Stimulated activated CD4-positive, alpha-beta T cell treated with anti-CD3 and anti-CD28 coated beads, Interleukin-4, amount 100 ng/mL, for 4 hours (primary cell): ENCODE measurements around the gene GET4.
"Not testable (repeated sequence)": the region's sequence is repeated elsewhere in the genome, so short reads cannot be mapped to it uniquely, and the experiment has no call there.

ENCODE experiments used
- DNase-seq, 2 experiments: peaks; one replicate each; pipeline ENCODE4 v3.0.0-alpha.2; 2020

GET4 gene

DNA sequence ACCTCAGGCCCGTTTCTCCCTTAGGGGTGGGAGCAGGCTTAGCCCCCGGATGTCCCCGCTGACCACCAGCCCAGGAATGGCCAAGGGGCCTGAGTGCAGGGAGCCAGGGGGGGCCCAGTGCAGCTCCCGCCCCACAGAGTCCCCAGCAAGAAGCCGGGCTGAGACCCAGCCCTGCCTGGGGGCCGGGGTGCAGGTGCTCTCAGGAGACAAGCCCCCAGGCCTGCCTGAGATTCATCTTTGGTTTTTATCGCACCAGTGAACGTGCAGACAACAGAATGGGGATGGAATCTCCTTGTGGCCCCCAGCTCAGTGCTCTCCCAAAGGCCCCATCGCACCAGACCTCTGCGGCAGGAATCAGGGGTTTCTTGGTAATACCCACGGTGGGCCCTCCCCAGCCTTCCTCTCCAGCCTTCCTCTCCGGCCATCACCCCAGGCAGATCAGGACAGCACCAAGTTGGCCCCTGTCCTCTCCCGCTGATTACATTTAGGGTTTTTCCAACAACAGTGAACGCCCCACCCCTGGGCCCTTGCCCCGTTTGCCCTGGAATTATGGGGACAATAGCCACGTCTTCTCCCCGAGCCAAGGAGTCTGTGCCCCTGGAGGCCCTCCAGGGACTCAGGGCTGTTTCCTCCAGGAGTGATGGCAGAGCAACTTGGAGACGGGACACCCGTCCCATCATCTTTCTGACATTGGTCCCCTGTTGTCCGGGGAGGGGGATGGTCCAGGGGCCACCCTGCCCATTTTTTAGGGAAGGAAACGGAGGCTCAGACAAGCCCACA is 55.7 kb downstream of the GET4 start:
- DNase-seq: no peak

DNA sequence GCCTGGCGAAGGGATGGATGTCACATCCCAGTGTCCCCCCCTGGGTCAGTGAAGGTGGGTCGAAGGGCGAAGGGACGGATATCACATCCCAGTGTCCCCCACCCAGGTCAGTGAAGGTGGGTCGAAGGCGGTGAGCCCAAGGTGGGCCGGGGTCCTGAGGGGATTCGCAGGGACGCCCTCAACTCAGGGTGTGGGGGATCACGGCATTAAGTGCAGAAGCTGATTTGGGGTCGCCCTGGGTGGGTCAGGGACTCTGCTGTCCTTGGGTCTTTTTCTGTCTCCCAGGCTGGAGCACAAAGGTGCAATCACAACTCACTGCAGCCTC is 56.3 kb downstream of the GET4 start:
- no peak for DNase-seq

DNA sequence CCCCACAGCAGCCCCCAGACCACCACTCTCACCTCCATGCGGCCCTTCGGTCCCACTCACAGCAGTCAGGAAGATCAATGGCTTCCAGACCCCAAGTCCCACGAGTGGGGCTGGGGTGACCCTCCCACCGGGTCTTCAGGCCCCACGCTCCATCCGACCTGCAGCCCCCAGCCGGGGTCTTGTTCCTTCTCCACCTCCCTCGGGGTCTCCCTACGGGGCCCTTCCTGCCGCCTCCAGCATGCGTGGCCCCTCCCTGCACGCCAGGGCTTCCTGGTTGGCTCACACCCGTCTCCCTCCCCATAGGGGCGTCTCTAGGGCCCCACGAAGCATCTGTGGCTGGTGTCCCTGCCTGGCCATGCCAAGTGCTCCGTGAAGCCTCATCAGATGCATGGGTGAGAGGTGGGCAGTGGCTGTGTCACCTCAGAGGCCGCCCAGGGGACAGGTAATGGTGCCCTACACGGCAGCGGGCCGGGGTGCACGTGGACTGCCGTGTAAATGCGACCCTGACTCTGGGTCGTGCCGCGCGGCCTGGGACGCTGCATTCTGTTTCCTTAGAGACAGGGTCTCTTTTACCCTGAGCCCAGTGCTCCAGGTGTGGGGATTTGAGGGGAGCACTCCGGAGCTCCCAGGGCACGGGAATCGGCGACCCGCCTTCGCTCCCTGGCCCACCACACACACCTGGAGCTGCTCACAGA is 58.3 kb downstream of the GET4 start:
- DNase-seq: no peak

DNA sequence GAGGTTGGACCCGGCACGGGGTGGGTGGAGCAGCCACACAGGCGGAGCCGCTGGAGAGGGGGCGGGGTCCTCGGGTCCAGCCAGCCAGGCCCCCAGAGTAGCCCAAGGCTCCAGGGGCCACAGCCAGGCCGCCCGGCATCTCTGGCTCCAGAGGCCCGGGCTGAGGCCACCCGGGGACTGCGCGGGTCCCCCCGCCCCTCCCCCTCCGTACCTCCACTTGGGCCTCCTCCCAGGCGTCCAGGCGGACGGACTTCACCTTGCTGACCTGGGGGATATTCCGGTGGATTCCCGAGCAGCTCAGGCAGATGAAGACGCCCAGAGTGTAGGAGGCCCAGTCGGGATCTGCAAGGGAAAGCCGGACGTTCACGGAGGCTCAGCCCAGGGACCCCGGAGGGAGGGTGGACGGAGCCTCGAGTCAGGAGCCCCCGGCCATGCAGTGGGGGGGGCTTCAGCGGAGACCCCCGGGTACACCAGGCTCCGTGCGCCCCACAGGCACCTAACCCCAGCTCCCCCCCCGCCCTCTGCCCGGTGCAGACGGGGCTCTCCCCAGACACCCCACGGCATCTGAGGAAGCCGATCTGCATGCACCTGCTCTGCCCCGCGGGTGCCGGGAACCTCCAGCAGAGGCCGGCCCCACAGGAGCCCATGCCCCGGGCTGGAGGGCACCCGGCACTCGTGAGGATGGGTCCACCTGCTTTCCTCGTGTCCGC is 59.0 kb downstream of the GET4 start:
- no peak for DNase-seq

DNA sequence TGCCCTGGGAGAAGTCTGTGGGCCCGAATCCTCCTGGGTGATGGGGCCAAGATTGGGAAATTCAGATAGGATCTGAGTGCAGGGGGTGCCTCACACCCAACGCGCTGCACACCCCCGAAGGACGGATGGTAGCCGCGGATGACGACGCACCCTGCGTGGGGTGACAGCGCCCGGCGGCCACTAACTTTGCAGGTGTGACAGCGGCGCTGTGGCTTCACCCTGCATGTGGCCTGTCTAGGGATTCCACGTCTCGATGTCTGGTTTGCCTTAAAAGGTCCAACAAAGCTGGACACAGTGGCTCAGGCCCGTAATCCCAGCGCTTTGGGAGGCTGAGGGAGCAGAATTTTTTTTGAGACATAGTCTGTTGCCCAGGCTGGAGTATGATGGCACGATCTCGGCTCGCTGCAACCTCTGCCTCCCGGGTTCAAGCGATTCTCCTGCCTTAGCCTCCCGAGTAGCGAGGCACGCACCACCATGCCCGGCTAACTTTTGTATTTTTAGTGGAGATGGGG is 59.6 kb downstream of the GET4 start:
- DNase-seq: no peak

DNA sequence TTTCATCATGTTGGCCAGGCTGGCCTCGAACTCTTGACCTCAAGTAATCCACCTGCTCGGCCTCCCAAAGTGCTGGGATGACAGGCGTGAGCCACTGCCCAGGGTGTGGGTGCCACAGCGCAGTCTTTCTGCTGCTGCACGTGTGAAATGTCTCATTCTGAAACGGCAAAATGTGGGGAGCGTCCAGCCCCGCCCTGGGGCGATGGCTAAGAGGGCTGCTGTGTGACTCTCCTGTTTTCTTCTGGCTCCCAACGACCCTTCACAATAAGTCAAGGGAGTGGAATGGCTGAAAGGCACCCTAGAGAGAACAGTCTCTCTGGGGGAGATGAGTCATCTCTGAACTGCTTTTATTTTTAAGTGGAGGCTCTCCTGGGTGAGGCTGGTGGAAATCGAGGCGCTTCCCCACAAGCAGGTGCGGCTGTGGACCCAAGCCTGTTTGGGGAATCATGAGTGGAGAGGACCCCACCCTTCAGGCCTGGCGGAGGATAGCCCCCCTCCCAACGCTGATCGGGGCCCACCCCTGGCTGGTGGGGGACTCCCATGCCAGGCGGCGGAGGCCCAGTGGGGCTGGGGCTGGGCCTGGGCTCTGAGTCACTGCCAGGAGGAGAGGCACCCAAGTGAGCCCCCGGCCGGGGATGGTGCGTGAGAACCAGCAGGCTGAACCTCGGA is 60.2 kb downstream of the GET4 start:
- no peak for DNase-seq

DNA sequence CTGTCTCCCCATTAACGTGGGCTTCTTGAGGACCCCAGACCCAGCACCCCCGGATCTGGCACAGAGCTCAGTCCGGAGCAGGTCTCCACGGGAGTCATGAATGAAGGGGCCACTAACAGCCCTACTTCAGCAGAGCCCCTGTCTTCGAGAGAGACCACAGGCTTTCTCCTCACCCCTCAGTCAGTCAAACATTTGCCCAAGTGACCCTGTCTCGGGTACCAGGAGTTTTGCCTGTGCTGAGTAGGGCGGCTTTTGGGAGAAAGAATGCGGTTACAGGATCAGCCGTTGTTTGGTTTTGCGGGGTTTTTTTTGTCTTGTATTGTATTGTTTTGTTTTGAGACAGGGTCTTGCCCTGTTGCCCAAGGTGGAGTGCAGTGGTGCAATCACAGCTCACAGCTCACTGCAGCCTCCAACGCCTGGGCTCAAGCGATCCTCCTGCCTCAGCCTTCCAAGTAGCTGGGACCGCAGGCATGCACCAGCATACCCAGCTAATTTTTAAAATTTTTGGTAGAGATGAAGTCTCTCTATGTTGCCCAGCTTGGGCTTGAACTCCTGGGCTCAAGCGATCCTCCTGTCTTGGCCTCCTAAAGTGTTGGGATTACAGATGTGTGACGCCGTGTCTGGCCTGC is 61.6 kb downstream of the GET4 start:
- DNase-seq: no peak

DNA sequence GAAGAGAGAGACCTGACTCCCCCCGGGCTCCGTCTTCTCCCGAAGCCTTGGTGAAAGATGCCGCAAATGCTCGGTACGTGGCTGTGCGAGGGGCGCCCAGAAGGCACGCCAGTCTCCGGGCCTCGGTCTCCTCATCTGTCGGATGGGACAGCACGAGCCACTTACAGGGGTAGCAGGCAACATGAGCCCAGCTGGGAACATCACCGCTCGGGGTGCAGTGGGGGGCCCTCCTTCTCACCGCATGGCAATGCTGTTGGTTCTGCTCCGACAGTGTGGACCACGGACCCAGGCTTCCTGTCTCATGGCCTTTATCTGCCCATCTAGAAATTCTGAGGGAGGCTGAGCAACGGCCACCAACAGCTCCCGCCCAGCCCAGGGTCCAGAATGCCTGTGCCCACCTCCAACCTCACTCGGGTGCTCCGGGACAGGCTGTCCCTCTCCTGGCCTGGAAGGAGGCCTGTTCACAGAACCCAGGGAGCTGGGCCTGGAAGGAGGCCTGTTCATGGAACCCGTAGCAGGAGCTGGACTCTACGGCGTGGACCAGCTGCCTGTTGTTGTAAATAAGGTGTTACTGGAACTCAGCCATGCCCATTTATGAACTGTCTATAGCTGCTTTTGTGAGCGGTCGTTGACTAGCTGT is 62.3 kb downstream of the GET4 start:
- DNase-seq: no peak

DNA sequence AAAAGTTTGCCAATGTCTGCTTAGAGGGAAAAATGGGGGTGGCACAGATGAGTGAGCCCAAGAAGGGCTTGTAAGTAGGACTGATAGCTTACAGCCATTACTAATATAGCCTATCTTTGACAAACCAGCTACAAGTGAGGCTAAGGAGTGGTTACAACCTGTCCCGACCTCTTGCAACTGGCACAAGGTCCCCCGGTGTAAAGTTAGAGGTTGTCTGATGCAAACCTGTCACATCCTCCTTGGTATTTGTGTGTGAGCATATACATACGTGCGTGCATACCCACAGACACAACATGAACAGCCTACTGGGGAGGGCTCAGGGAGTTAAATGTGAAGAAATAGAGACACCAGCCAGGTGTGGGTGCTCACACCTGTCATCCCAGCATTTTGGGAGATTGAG is 63.5 kb downstream of the GET4 start:
- no peak for DNase-seq

DNA sequence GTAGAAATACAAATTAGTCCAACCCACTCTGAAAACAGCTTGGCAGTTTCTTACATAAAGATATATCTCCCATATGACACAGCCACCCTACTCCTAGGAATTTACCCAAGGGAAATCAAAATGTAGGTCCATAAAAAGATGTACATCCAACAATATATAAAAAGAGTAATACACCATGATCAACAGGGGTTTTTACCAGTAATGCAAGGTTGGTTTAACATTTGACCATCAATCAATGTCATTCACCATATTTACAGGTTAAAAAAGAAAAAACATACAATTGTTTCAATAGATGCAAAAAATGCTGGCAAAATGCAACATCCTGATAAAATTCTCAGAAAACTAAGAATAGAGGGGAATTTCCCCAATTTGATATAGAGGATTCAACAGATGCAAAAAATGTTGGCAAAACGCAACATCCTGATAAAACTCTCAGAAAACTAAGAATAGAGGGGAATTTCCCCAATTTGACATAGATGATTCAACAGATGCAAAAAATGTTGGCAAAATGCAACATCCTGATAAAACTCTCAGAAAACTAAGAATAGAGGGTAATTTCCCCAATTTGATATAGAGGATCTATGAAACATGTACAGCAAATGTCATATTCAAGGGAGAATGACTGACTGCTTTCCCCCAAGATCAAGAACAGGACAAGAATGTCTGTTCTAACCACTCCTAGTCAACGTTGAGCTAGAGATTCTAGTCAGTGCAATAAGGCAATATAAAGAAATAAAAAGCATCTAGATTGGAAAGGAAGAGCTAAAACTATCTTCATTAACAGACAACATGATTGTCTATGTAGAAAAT is 64.5 kb downstream of the GET4 start:
- no peak for DNase-seq

DNA sequence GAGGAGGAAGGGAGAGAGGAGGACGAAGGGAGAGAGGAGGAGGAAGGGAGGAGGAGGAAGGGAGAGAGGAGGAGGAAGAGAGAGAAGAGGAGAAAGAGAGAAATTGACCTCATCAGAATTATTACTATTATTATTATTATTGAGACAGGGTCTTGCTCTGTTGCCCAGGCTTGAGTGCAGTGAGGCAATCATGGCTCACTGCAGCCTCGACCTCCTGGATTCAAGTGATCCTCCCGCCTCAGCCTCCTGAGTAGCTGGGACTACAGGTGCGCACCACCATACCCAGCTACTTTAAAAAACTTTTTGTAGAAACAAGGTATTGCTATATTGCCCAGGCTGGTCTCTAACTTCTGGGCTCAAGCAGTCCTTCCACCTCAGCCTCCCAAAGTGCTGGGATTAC is 67.4 kb downstream of the GET4 start:
- not testable (repeated sequence) for DNase-seq

DNA sequence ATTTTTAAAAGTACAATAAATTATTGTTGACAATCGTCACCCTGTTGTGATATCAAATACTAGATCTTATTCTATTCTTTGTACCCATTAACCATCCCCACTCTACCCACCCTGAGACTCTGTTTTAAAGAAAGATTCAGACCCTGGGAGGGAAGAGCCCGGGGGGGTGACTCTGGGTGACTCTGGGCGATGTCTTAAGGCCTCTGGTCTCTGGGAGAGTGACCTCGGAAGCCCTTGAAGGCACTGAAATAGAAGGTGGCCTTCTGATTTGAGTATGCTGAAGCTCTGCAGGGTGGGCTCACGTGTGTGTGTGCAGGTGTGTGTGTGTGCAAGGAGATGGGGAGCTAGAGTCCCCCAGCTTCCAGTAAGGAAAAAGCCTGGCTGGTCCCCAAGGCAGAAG is 68.4 kb downstream of the GET4 start:
- no peak for DNase-seq

DNA sequence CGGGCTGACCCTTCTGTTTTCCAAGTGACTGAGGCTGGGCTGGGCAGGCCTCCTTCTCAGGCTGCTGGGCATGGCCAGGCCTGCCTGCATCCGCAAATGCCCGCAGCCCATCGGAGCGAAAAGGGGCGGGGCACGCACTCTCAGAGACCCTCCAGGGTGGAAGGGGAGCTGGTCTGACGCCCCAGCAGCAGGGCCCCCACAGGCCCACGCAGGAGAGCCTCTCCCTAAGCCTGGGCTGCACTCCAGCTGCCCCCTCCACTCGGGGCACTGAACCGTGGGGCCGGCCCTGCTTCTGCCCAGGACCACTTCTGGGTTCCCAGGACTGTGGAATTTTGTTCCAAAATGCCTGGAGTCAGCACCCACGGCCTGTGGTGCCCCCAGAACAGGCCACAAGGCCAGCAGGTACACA is 68.8 kb downstream of the GET4 start:
- no peak for DNase-seq

DNA sequence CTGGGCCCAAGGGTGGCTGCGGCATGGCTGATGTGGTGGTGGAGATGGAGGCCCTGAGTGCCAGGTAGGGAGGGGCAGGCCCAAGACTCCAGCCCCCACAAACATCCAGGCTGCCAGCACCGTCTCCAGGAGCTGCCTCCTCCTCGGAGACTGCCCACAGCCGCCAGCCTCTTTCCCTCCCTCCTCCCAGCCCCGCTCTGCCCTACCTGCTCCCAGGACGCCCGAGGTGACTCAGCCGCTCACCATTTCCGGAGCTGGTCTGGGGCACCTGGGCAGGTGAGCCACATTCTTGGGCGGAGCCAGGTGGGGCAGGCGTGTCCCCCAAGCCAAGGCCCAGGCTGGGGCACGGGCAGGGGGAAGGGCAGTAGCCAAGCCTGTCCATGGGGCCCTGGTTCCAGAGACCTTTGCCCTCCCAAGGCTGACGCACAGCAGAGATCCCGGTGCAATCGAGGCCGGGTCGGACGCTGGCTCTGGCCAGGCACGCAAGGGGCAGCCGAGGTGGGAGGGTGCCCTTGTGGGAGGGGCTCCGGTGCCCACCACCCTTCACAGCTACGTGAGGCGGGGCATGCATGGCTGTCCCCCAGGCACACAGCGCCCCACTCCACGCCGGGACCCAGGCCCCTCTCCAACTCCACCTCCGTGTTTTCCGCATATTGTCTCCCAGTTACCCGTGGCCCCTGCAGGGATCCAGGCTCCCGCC is 69.4 kb downstream of the GET4 start:
- no peak for DNase-seq
